ENCODE measurements around the gene KCNJ9. TPM values are rescaled to one million over a fixed set of nuclear protein-coding genes. Genes with fewer than 3 reads are reported as not detected.
"Not testable (repeated sequence)": the region's sequence is repeated elsewhere in the genome, so short reads cannot be mapped to it uniquely, and the experiment has no call there.

The KCNJ9 gene
- total and polyA plus RNA-seq, 4 donors, result not detected

- 69 to 71% methylated on average over 9 of the region's 9 CpGs for WGBS, 2 donors
- ATAC-seq (ENCODE audit: insufficient read depth, low FRiP score) (no peak), DNase-seq (no peak)
- no peak for TF ChIP-seq CTCF (IDR thresholded peaks at IDR 0.05; ENCODE audit: control extremely low read depth, extremely low read depth)
- H3K4me3 ChIP-seq, result no peak overlapping the region
- no peaks in the 10 kb centered on the region for H3K9me3 ChIP-seq (ENCODE audit: control insufficient read depth in 4 of 4, insufficient read depth in 3 of 4, low read length in 3 of 4)
- peaks cover 0 to 8% (median 0%) of the 10 kb centered on the region in 3 donors for H3K27me3 ChIP-seq (ENCODE audit: control insufficient read depth in 3 of 3, insufficient read depth in 3 of 3, low read length in 2 of 3)
- H3K9ac ChIP-seq (ENCODE audit: insufficient read depth in 1 of 2, low read length in 2 of 2), result peak overlapping the region in 1 of 2 donors; percentile 17
- H3K27ac ChIP-seq (ENCODE audit: low read depth in 1 of 2, low read length in 1 of 2), result no peak overlapping the region
- H3K36me3 ChIP-seq (ENCODE audit: control insufficient read depth in 4 of 4, insufficient read depth in 4 of 4, low read length in 4 of 4), result no peaks in the 10 kb centered on the region
- peaks cover 0 to 20% (median 11%) of the 10 kb centered on the region in 5 donors for H3K4me1 ChIP-seq (ENCODE audit: control insufficient read depth in 5 of 5, insufficient read depth in 5 of 5, low read length in 5 of 5)
These were observed 34.0 kb upstream of the KCNJ9 start for GRCh38 chr1:160047111-160047991.

DNA sequence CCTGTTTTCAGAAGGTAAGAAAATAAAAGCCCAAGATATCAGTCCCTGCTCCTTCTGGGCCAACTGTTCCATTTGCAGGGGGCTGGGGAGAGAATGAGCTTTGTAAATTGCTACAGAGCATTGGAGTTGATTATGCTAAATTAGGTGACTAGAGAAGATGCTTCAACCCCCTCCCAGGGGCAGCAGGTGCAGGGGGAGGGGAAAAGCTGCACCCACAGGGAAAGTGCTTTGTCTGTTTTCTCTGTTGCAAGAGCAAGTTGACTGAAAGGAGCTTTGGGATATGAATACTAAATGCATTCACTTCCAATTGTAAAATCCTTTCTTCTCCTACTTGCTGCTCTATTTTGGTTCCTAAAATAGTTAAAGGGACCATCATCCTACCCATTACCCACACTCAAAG is 33.0 kb upstream of the KCNJ9 start:
- Histone ChIP-seq H3K27ac (ENCODE audit: low read depth in 1 of 2, low read length in 1 of 2) (no peak overlapping the region), H3K9ac (ENCODE audit: insufficient read depth in 1 of 2, low read length in 2 of 2) (no peak overlapping the region), H3K36me3 (ENCODE audit: control insufficient read depth in 4 of 4, insufficient read depth in 4 of 4, low read length in 4 of 4) (no peaks in the 10 kb centered on the region), H3K9me3 (ENCODE audit: control insufficient read depth in 4 of 4, insufficient read depth in 3 of 4, low read length in 3 of 4) (no peaks in the 10 kb centered on the region), H3K4me3 (no peak overlapping the region), H3K4me1 (ENCODE audit: control insufficient read depth in 5 of 5, insufficient read depth in 5 of 5, low read length in 5 of 5) (peaks cover 0 to 15% (median 11%) of the 10 kb centered on the region in 5 donors), H3K27me3 (ENCODE audit: control insufficient read depth in 3 of 3, insufficient read depth in 3 of 3, low read length in 2 of 3) (peaks cover 0 to 8% (median 0%) of the 10 kb centered on the region in 3 donors)
- no peak for TF ChIP-seq CTCF (IDR thresholded peaks at IDR 0.05; ENCODE audit: control extremely low read depth, extremely low read depth)
- ATAC-seq (ENCODE audit: insufficient read depth, low FRiP score) (no peak), DNase-seq (no peak)

DNA sequence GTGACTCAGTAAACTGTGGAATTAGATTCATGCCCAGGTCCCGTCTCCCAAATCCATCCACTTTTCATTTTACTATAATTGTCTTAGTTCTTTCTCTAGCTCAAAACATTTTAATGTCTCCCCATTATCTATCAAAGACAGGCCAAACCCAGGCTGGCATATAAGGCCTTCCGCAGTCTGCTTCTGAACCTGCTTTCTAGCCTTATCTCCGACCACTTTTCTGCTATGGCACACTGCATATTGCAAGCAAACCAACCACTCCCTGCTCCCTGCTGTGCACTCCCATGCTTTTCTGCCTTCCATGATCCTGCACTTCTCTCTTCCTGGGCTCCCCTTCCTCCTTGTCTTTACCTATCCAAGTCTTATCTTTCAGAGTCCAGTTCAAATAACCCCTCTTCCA is 32.2 kb upstream of the KCNJ9 start:
- Histone ChIP-seq H3K27me3 (ENCODE audit: control insufficient read depth in 3 of 3, insufficient read depth in 3 of 3, low read length in 2 of 3) (peaks cover 0 to 8% (median 0%) of the 10 kb centered on the region in 3 donors), H3K4me3 (no peak overlapping the region), H3K36me3 (ENCODE audit: control insufficient read depth in 4 of 4, insufficient read depth in 4 of 4, low read length in 4 of 4) (no peaks in the 10 kb centered on the region), H3K9ac (ENCODE audit: insufficient read depth in 1 of 2, low read length in 2 of 2) (no peak overlapping the region), H3K27ac (ENCODE audit: low read depth in 1 of 2, low read length in 1 of 2) (no peak overlapping the region), H3K9me3 (ENCODE audit: control insufficient read depth in 4 of 4, insufficient read depth in 3 of 4, low read length in 3 of 4) (no peaks in the 10 kb centered on the region), H3K4me1 (ENCODE audit: control insufficient read depth in 5 of 5, insufficient read depth in 5 of 5, low read length in 5 of 5) (peaks cover 0 to 12% (median 10%) of the 10 kb centered on the region in 5 donors)
- ATAC-seq (ENCODE audit: insufficient read depth, low FRiP score) (no peak), DNase-seq (no peak)
- WGBS, 2 donors, result 91% methylated on average over 3 of the region's 3 CpGs
- no peak for TF ChIP-seq CTCF (IDR thresholded peaks at IDR 0.05; ENCODE audit: control extremely low read depth, extremely low read depth)

- not testable (repeated sequence) for H3K36me3 ChIP-seq (ENCODE audit: control insufficient read depth in 4 of 4, insufficient read depth in 4 of 4, low read length in 4 of 4); DNase-seq; H3K9ac ChIP-seq (ENCODE audit: insufficient read depth in 1 of 2, low read length in 2 of 2); ATAC-seq (ENCODE audit: insufficient read depth, low FRiP score); H3K27me3 ChIP-seq (ENCODE audit: control insufficient read depth in 3 of 3, insufficient read depth in 3 of 3, low read length in 2 of 3); H3K27ac ChIP-seq (ENCODE audit: low read depth in 1 of 2, low read length in 1 of 2); H3K4me3 ChIP-seq; H3K9me3 ChIP-seq (ENCODE audit: control insufficient read depth in 4 of 4, insufficient read depth in 3 of 4, low read length in 3 of 4)
- WGBS, 2 donors, result 75 to 80% methylated on average over 2 of the region's 2 CpGs
- H3K4me1 ChIP-seq (ENCODE audit: control insufficient read depth in 5 of 5, insufficient read depth in 5 of 5, low read length in 5 of 5), result peaks cover 0 to 12% (median 10%) of the 10 kb centered on the region in 5 donors
These were observed 31.2 kb upstream of the KCNJ9 start for GRCh38 chr1:160050182-160050581.
